ENCODE data around the gene MUC22. TPM values are rescaled to one million over a fixed set of nuclear protein-coding genes. Genes with fewer than 3 reads are reported as not detected.

The MUC22 gene
- total and polyA plus RNA-seq, 2 of the 4 experiments (the other 2 are of a cell fraction) = 0.02 TPM; not detected in 1

DNA sequence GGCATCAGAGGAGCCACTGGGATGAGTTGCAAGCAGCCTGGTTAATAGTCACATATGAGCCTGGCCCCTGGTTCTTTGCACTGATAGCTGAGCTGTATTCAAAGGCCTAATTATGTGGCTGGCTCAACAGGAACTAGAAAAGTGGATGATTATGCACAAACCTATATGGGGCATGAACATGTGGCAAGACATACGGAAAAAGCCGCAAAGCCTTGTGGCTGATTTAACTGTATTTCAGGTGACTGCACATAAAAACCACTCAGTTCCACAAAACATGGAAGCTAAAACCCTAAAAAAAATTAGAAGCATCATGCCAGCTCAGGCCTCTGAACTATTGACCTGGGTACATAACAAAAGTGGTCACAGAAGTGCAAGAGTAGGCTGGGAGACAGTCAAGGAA lies 13.0 kb upstream of the MUC22 start:
- no peak overlapping the region for H2AK9ac ChIP-seq (replicated peaks; ENCODE audit: low read depth, low read length, poor library complexity)
- H2BK20ac ChIP-seq (ENCODE audit: low read depth, low read length) = no peak overlapping the region
- no peaks in the 10 kb centered on the region for H3K9me3 ChIP-seq (ENCODE audit: control insufficient read depth, insufficient read depth, low read length)
- H2BK120ac ChIP-seq (ENCODE audit: low read depth, low read length) = no peak overlapping the region
- H3K14ac ChIP-seq (replicated peaks; ENCODE audit: low read depth, low read length) = no peak overlapping the region
- no peak overlapping the region for H2BK15ac ChIP-seq (ENCODE audit: low read depth, low read length)
- ATAC-seq (ENCODE audit: low read depth) (no peak), DNase-seq (no peak)
- no peak overlapping the region for H2AK5ac ChIP-seq (ENCODE audit: low read depth, low read length)
- no peak overlapping the region for H4K91ac ChIP-seq (ENCODE audit: insufficient read depth, low read depth, low read length)
- no peak overlapping the region for H3K56ac ChIP-seq (ENCODE audit: extremely low read depth, insufficient read depth, low read length)
- CTCF ChIA-PET = no interaction called here
- H3K23ac ChIP-seq (ENCODE audit: low read depth, low read length) = no peak overlapping the region
- no peaks in the 10 kb centered on the region for H3K36me3 ChIP-seq (ENCODE audit: control insufficient read depth, insufficient read depth, low read length)
- H3K27ac ChIP-seq (ENCODE audit: insufficient read depth, low read length) = no peak overlapping the region
- intact Hi-C loops (cut with micrococcal nuclease) = no loop called here
- TF ChIP-seq MXI1 (IDR thresholded peaks at IDR 0.05; ENCODE audit: borderline replicate concordance, low read depth, low read length) = no peak
- no peak for TF ChIP-seq SMC3 (IDR thresholded peaks at IDR 0.05; ENCODE audit: low read depth, low read length)
- no peak for TF ChIP-seq NFE2L2 (IDR thresholded peaks at IDR 0.05; ENCODE audit: low read depth, low read length)
- TF ChIP-seq POLR2A (IDR thresholded peaks at IDR 0.05; ENCODE audit: low read depth, low read length) = no peak
- TF ChIP-seq RAD21 (IDR thresholded peaks at IDR 0.05; ENCODE audit: low read length) = no peak
- no peak for TF ChIP-seq MAZ (IDR thresholded peaks at IDR 0.05; ENCODE audit: borderline replicate concordance, low read depth, low read length)
- no peak for TF ChIP-seq CHD1 (IDR thresholded peaks at IDR 0.05; ENCODE audit: low read depth, low read length)
- TF ChIP-seq, protein P1, sequence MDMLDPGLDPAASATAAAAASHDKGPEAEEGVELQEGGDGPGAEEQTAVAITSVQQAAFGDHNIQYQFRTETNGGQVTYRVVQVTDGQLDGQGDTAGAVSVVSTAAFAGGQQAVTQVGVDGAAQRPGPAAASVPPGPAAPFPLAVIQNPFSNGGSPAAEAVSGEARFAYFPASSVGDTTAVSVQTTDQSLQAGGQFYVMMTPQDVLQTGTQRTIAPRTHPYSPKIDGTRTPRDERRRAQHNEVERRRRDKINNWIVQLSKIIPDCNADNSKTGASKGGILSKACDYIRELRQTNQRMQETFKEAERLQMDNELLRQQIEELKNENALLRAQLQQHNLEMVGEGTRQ (IDR thresholded peaks at IDR 0.05; ENCODE audit: low read depth, low read length) = no peak
- TF ChIP-seq, protein P2, sequence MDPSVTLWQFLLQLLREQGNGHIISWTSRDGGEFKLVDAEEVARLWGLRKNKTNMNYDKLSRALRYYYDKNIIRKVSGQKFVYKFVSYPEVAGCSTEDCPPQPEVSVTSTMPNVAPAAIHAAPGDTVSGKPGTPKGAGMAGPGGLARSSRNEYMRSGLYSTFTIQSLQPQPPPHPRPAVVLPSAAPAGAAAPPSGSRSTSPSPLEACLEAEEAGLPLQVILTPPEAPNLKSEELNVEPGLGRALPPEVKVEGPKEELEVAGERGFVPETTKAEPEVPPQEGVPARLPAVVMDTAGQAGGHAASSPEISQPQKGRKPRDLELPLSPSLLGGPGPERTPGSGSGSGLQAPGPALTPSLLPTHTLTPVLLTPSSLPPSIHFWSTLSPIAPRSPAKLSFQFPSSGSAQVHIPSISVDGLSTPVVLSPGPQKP (IDR thresholded peaks at IDR 0.05; ENCODE audit: borderline replicate concordance, low read depth, low read length) = no peak
- no peak for TF ChIP-seq RFX5 (IDR thresholded peaks at IDR 0.05; ENCODE audit: low read depth, low read length)
- TF ChIP-seq RCOR1 (IDR thresholded peaks at IDR 0.05; ENCODE audit: insufficient replicate concordance, low read length) = no peak
- TF ChIP-seq, protein P3, sequence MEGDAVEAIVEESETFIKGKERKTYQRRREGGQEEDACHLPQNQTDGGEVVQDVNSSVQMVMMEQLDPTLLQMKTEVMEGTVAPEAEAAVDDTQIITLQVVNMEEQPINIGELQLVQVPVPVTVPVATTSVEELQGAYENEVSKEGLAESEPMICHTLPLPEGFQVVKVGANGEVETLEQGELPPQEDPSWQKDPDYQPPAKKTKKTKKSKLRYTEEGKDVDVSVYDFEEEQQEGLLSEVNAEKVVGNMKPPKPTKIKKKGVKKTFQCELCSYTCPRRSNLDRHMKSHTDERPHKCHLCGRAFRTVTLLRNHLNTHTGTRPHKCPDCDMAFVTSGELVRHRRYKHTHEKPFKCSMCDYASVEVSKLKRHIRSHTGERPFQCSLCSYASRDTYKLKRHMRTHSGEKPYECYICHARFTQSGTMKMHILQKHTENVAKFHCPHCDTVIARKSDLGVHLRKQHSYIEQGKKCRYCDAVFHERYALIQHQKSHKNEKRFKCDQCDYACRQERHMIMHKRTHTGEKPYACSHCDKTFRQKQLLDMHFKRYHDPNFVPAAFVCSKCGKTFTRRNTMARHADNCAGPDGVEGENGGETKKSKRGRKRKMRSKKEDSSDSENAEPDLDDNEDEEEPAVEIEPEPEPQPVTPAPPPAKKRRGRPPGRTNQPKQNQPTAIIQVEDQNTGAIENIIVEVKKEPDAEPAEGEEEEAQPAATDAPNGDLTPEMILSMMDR (conservative IDR thresholded peaks at IDR 0.05; ENCODE audit: low read depth, low read length) = no peak
- TF ChIP-seq CEBPB (IDR thresholded peaks at IDR 0.05; ENCODE audit: low read depth, low read length) = no peak
- no peak for TF ChIP-seq MAFK (IDR thresholded peaks at IDR 0.05; ENCODE audit: low read depth, low read length)
- TF ChIP-seq FOS (IDR thresholded peaks at IDR 0.05; ENCODE audit: low read depth, low read length) = no peak
- TF ChIP-seq BHLHE40 (IDR thresholded peaks at IDR 0.05; ENCODE audit: low read depth, low read length) = no peak
- H3K4me1 ChIP-seq (ENCODE audit: control insufficient read depth, insufficient read depth, low read length) = no peaks in the 10 kb centered on the region
- in situ Hi-C loops (cut with MboI; ENCODE audit: low sequenced_read_pairs) = no loop called here
- H3K27me3 ChIP-seq (ENCODE audit: control insufficient read depth, insufficient read depth, low read length) = peaks cover 5% of the 10 kb centered on the region
- BruUV-seq (replicated peaks) = no TSS peak
- H4K20me1 ChIP-seq (ENCODE audit: insufficient read depth, low read length) = no peaks in the 10 kb centered on the region
- no peak overlapping the region for H3K4ac ChIP-seq (ENCODE audit: low read depth, low read length)
- no peak overlapping the region for H3K4me2 ChIP-seq (ENCODE audit: low read depth, low read length)
- no CpG with 5 or more reads among the region's 2 CpGs for WGBS, 2 experiments (ENCODE audit: extremely low coverage in 2 of 2, insufficient read length in 1 of 2)
- no peaks in the 10 kb centered on the region for H3K9me1 ChIP-seq (ENCODE audit: insufficient read depth, low read length)
- no peak overlapping the region for H3K18ac ChIP-seq (ENCODE audit: low read depth, low read length)
- no peak overlapping the region for H3K4me3 ChIP-seq (ENCODE audit: insufficient read depth, low read depth, low read length)
- H4K5ac ChIP-seq (ENCODE audit: low read depth, low read length) = no peak overlapping the region
- dilution Hi-C loops (cut with HindIII; ENCODE audit: low sequenced_read_pairs, unreplicated experiment) = no loop called here
- no peak overlapping the region for H2BK5ac ChIP-seq (ENCODE audit: low read depth, low read length, poor library complexity, severe bottlenecking)
- H3K79me1 ChIP-seq (ENCODE audit: low read depth in 1 of 2, low read length in 2 of 2) = no peaks in the 10 kb centered on the region
- no peak overlapping the region for H2AFZ ChIP-seq (replicated peaks; ENCODE audit: low read length, poor library complexity)
- H4K8ac ChIP-seq (ENCODE audit: low read depth in 2 of 2, low read length in 2 of 2) = no peak overlapping the region
- H3K9ac ChIP-seq (ENCODE audit: low read depth, low read length) = no peak overlapping the region
- POLR2A ChIA-PET (ENCODE audit: unreplicated experiment) = no interaction called here

Data from IMR-90 (cell line).